HepG2 (cell line): ENCODE data around the gene MAN1A2. TPM values are rescaled to one million over a fixed set of nuclear protein-coding genes. Genes with fewer than 3 reads are reported as not detected.

Source experiments
- CAMTA2 ChIP-seq: sonication (generic); formaldehyde crosslinking; IDR thresholded peaks from 2 replicates; pipeline ENCODE4 v1.4.0; 2020; ENCODE audit warnings: mild to moderate bottlenecking, missing genetic modification reagents, borderline replicate concordance
- MED13 ChIP-seq: sonication (generic); formaldehyde crosslinking; IDR thresholded peaks from 2 replicates; pipeline ENCODE4 v1.5.0; 2020; ENCODE audit warnings: missing genetic modification reagents
- POLR2AphosphoS2 ChIP-seq: IDR thresholded peaks from 2 replicates; pipeline ENCODE4 v1.6.1; 2011; ENCODE audit warnings: low read depth, low read length, improper control_type of control experiment
- RBFOX2 ChIP-seq: fragments of 200-400 bp; formaldehyde crosslinking; IDR thresholded peaks from 2 replicates; pipeline ENCODE4 v1.6.1; 2017; ENCODE audit warnings: low read depth, mild to moderate bottlenecking, low read length
- polyA plus RNA-seq, 8 experiments: library from polyadenylated mRNA; depleted of rRNA in 3 of 8; stranded (reverse) in 7 of 8; unstranded in 1 of 8; fragments of >200 nt; fragmentation: Illumina TruSeq in 4 of 8; extraction: Trizol in 4 of 8; gene quantifications; 2 replicates each; pipeline versions ENCODE4 v1.2.1 to v1.2.3, GENCODE V29; 2011 to 2016; ENCODE audit warnings: low read depth in 4 of 8, missing spikeins in 1 of 8, mixed read lengths in 1 of 8; ENCODE audit not compliant: insufficient read depth in 1 of 8
- total RNA-seq, 5 experiments: library from RNA; depleted of rRNA; stranded (reverse); fragments of >200 nt; fragmentation: Illumina TruSeq; extraction: Trizol; gene quantifications; 2 replicates each; pipeline ENCODE4 v1.2.3, GENCODE V29; 2016; ENCODE audit warnings: low read depth in 1 of 5
- TF ChIP-seq, protein P1 (sequence below): sonication (generic); formaldehyde crosslinking; IDR thresholded peaks from 2 replicates; pipeline ENCODE4 v1.4.0; 2020; ENCODE audit warnings: missing genetic modification reagents
- TF ChIP-seq, protein P2 (sequence below): sonication (generic); formaldehyde crosslinking; IDR thresholded peaks from 2 replicates; pipeline ENCODE4 v1.4.0; 2020; ENCODE audit warnings: missing genetic modification reagents, borderline replicate concordance
- TF ChIP-seq, protein P3 (sequence below): sonication (generic); formaldehyde crosslinking; IDR thresholded peaks from 2 replicates; pipeline ENCODE4 v1.4.0; 2020; ENCODE audit warnings: missing genetic modification reagents

Gene MAN1A2
- total and polyA plus RNA-seq, 2 of the 13 experiments (the other 11 are each of a cell fraction or from before 2014, with no cell fraction given): 8.0 to 19.9 TPM

DNA sequence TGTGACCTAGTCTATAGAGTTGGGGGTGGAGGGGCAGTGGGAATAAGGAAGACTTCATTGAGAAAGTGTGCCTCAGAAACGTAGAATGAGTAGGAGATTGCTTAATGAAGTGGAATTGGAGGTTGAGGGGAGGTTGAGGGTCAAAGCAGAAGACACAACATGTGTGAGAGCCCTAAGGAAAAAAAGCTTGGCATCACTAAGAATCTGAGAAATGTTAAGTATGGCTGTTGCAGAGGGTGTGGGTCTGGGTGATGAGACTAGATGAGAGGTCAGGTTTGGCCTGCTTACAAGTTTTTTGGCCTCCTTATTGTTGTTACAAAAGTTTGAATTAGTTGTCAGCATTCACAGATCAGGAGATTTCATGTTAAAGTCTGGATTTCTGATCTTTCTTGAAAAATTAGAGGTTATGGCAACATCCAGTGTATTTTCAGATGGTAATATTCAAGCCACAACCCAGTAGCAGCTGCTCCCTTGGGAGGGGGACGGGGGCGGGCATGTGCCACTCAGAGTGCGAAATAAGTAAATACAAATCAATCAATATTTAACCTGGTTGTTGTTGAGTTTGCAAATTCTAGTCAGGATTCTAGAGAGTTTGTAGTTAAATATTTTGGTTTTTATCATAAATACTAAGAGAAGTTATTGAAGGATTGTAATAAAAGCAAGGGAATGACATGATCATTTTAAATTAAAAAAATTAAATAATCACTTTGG is 4.3 kb downstream of the MAN1A2 start (continued):
- TF ChIP-seq, protein P1, sequence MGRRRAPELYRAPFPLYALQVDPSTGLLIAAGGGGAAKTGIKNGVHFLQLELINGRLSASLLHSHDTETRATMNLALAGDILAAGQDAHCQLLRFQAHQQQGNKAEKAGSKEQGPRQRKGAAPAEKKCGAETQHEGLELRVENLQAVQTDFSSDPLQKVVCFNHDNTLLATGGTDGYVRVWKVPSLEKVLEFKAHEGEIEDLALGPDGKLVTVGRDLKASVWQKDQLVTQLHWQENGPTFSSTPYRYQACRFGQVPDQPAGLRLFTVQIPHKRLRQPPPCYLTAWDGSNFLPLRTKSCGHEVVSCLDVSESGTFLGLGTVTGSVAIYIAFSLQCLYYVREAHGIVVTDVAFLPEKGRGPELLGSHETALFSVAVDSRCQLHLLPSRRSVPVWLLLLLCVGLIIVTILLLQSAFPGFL (CRISPR knock-in tag): no peak
- TF ChIP-seq, protein P2, sequence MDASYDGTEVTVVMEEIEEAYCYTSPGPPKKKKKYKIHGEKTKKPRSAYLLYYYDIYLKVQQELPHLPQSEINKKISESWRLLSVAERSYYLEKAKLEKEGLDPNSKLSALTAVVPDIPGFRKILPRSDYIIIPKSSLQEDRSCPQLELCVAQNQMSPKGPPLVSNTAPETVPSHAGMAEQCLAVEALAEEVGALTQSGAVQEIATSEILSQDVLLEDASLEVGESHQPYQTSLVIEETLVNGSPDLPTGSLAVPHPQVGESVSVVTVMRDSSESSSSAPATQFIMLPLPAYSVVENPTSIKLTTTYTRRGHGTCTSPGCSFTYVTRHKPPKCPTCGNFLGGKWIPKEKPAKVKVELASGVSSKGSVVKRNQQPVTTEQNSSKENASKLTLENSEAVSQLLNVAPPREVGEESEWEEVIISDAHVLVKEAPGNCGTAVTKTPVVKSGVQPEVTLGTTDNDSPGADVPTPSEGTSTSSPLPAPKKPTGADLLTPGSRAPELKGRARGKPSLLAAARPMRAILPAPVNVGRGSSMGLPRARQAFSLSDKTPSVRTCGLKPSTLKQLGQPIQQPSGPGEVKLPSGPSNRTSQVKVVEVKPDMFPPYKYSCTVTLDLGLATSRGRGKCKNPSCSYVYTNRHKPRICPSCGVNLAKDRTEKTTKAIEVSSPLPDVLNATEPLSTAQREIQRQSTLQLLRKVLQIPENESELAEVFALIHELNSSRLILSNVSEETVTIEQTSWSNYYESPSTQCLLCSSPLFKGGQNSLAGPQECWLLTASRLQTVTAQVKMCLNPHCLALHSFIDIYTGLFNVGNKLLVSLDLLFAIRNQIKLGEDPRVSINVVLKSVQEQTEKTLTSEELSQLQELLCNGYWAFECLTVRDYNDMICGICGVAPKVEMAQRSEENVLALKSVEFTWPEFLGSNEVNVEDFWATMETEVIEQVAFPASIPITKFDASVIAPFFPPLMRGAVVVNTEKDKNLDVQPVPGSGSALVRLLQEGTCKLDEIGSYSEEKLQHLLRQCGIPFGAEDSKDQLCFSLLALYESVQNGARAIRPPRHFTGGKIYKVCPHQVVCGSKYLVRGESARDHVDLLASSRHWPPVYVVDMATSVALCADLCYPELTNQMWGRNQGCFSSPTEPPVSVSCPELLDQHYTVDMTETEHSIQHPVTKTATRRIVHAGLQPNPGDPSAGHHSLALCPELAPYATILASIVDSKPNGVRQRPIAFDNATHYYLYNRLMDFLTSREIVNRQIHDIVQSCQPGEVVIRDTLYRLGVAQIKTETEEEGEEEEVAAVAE (CRISPR knock-in tag): no peak
- TF ChIP-seq CAMTA2 (CRISPR knock-in tag) (no peak), MED13 (CRISPR knock-in tag) (no peak), POLR2AphosphoS2 (no peak), RBFOX2 (no peak)
- TF ChIP-seq, protein P3, sequence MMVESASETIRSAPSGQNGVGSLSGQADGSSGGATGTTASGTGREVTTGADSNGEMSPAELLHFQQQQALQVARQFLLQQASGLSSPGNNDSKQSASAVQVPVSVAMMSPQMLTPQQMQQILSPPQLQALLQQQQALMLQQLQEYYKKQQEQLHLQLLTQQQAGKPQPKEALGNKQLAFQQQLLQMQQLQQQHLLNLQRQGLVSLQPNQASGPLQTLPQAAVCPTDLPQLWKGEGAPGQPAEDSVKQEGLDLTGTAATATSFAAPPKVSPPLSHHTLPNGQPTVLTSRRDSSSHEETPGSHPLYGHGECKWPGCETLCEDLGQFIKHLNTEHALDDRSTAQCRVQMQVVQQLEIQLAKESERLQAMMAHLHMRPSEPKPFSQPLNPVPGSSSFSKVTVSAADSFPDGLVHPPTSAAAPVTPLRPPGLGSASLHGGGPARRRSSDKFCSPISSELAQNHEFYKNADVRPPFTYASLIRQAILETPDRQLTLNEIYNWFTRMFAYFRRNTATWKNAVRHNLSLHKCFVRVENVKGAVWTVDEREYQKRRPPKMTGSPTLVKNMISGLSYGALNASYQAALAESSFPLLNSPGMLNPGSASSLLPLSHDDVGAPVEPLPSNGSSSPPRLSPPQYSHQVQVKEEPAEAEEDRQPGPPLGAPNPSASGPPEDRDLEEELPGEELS (CRISPR knock-in tag): peak; percentile 34; the same call in 1 of the 2 replicates
